ENCODE data around the gene FLAD1.

FLAD1 gene

DNA sequence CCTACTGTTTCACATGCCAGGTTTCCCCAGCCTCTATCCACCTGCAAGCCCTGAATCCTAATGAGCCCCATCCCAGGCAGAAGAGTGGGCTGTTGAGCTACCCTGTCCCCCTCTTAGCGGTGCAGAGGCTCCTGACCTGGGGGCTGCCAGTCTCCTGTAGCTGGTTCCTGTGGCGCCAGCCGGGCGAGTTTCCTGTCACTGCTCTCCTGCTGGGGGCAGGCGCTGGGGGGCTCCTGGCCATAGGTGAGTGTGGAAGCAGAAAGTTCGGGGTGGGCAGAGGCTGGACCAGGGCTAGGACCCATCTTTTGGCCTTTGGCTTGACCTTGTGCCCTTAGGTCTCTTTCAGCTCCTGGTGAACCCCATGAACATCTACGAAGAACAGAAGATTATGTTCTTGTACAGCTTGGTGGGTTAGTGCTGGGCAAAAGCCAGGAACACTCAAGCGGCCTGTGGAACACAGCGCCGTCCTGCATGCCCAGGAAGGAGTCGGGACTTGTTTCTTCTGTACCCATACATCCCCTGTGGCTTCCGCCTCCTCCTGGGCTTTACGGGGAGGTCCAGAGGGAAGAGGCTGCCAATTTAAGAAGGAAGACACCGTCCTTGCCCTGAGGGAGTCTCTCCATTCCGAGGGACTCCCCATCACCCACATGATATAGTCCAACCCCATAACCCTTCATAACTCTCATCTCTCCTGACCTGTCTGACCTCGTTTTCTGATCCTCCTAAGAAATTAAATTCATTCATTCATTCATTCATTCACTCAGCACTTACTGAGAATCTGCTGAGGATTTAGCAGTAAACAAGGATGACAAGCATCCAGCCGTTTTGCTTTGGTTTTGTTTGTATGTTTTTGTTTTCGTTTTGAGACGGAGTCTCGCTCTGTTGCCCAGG lies 51.4 kb downstream of the FLAD1 start:
- no peak for DNase-seq (ENCODE audit: low read depth, low spot score)

GRCh38 chr1:155035936-155036335 lies 52.8 kb downstream of the FLAD1 start:
- DNase-seq (ENCODE audit: low read depth, low spot score): no peak

- no peak for DNase-seq (ENCODE audit: low read depth, low spot score)
Measured at GRCh38 chr1:155037043-155037442, 53.9 kb downstream of the FLAD1 start.

DNA sequence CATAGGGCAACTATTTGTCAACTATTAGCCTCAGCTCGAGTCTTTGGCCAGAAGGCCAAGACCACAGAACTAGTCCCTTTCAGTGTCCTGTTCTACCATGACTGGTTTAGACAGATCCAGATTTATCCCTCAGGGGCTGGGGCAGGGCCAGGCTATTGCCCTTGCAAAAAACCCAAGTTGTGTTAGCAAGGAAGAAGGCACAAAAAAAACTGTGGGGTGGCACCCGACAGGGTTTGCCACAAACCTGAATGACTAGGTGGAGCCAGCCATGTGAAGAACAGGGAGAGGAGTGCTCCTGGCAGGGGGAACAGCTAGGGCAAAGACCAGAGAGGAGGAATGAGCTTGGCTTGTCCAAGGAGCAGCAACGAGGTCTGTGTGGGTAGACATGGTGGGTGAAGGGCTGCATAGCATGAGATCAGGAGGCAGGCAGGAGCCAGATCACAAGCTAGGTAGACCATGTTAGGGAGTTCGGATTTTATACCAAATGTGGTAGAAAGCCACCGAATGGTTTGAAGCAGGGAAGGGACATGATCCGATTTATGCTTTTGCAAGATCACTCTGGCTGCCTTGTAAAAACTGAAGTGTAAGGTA lies 54.8 kb downstream of the FLAD1 start:
- DNase-seq (ENCODE audit: low read depth, low spot score): no peak

GRCh38 chr1:155038602-155039307 lies 55.6 kb downstream of the FLAD1 start:
- DNase-seq (ENCODE audit: low read depth, low spot score): no peak

DNA sequence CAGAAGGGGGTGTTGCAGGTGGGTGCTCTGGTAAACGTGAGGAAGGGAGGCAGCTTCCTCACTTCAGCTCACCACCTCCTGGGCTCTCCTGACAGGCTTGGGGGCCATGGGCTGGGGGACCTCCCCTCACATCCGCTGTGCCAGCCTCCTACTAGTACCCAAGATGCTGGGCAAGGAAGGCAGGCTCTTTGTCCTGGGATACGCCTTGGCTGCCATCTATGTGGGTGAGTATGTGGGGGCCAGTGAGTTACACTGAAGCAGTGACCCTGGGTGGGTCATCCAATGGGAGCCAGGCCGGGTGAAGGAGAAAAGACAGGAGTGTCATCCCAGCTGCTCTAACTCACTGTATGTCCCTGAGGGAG lies 56.1 kb downstream of the FLAD1 start:
- DNase-seq (ENCODE audit: low read depth, low spot score): no peak

- no peak for DNase-seq (ENCODE audit: low read depth, low spot score)
Measured at GRCh38 chr1:155040358-155041093, 57.4 kb downstream of the FLAD1 start.

All from smooth muscle cell of the brain vasculature (primary cell).